GDM1 (cell line): ENCODE data around the gene ZG16B.

Experiments used
- DNase-seq: peaks from one replicate; lab custom pipeline; 2025; lab: John Stamatoyannopoulos, UW

ZG16B gene

DNA sequence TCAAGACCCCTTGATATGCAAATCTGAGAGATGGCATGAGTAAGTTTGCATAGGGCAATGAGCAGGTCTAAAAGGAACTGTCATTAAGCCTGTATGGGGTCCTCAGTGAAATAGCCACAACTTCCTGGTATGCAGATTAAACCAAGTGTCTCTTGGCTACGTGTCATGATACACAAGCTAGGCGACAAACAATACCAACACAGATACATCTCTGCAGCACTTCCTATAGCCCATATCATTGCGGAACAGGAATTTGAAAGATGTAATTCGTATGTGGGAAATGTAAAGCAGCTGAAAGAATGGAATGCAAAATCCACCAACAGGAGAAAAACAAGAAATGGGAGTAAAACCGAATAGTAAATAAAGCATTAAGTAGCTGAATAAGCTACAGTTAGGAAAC is 15.0 kb downstream of the ZG16B start:
- no peak for DNase-seq

DNA sequence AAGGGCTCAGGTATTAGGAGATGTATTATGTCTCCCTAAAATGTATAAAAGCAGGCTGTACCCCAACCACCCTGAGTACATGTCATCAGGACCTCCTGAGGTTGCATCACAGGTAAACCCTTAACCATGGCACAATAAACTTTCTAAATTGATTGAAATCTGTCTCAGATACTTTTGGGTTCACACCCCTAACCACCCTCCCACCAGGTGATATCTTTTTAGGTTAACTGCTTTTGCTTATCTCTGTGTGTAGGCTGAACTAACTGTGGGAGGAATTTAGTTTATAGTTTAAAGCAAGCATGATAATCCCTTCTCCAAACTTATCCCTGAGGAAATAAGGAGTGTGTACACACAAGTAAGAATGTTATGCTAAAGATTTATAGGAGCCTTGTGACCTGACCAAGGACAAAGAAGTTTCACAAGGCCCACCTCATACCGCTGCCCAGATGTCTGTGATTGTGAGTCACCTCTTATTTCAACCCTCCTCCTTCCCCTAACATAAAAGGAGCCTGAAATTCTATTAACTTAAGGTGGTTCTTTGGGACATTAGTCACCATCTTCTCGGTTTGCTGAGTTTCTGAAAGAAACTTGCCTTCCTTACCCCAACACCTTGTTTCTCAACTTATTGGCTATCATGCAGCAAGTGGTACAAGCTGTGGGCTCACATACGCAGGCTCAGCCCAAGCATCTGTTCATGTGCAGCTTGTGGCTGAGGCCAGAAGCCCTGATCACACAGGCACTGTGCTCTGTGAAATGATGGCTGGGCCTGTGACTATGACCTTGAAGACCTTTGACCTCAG is 16.6 kb downstream of the ZG16B start:
- DNase-seq: no peak

DNA sequence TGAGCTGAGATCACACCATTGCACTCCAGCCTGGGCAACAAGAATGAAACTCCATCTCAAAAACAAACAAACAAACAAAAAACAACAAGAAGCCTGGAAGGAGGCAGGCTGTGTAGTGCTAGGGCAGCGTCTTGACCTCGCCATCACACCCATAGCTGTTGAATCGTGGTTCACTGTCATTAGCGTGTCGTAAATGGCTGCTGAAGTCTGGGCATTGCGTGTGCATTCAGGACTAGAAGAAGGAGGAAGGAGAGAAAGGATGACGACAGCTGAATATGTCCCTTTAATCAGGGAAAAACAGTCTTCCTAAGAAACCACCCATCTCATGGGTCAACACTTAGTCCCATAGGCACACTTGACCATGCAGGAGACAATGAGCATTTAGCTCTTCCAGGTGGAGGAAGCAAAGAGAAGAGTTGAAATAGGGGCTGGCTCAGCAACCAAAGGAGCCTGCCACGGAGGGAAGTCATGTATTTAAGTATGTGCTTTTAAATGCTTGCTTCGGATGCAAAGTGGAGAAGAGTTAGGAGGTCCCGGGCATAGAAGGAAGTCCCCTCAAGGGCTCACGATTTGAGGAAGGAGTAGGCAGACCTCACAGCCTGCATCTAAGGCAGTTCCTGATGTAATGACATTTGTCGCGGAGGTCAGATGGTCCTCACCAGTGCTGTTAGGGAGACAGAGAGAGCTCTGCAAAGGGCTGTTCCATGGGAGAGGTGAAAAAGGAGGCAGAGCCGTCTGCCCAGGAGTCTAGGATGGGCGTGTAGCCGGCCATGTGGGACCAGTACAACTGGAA is 19.0 kb downstream of the ZG16B start:
- DNase-seq: no peak

DNA sequence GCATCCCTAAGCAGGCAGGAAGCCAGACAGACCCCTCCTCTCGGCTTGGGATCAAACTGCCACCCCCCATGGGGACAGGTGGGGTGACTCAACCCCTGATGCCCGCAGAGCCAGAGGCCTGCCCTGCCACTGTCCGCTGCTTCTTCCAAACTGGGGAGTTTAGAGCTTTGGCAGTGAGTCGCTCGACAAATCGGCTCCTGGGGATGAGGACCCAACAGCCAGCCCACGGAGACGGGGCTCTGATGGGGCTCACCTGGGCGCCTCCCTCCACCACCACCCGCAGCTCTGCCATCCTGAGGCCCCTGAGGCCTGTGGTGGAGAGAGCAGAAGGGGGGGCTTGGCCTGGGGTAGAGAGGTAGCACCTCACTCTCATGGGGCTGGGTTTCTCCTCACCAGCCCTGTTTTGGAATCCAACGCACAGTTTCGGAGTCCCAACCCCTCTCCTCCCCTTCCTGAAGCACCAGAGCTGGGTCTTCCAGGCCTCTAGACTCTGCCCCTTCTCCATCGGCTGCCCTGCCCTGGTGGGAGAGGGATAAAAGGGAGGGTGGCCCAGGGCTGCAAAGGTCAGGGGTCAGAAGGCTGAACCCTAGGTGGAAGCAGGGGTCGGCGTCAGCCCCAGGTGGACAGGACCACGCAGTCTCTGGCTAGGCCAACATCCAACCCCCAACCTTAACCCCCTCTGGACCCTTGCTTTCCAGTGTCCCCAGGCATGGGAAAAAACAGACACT is 22.1 kb downstream of the ZG16B start:
- DNase-seq: no peak

DNA sequence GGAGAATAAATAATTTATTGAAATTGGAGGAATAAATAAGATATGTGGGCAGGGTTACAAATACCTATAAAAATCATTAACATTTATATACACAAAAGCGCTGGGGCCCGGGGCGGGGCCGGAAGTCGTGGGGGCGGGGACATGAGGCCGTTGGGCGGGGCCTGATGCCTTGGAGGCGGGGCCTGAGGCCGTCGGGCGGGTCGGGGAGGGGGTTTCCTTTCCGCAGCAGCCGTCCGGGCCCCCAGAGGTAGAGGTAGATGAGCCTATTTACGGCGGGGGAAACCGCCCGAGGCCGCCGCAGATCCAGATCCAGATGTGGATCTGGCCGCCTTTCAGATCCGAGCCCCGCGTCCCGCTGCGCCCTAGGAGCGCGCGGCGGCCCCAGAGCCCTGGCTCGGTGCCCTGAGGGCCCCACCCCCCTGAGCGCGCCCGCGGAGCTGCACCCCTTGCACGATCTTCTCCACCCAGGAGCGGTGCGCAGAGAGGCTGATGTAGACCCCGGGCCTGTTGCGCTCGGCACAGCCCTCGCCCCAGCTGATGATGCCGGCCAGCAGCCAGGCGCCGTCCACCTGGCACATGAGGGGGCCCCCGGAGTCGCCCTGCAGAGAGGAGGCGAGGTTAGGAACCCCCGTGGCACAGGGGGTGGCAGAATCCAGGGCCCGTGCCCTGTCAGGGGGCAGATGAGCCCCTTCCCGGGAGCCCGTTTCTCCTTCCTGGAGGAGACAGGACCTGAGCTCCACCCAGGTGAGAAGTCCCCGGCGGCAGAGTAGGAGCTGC is 22.8 kb downstream of the ZG16B start:
- DNase-seq: no peak

DNA sequence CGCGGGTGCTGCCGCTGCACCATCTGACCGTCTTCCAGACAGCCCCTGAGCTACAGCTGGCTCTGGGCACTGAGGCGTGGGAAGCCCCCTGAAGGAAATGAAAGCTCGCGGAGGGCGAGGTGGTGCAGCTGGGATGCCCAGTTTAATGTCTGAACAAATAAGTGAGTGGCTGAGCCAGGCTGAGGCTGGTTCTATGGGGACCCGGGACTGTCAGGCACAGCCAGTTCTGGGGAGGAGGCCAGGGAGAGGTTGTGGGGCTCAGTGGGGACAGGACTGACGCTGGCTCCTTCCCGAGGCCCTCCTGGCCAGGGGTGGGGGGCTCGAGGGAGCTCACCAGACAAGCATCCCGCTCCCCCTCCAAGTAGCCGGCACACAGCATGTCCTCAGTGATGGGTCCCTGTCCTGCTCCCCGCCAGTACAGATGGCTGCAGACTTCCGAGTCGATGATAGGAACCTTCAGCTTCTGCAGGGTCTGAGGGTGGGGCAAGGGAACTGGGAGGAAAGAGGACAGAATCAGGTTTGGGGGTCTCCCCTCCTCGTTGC is 23.5 kb downstream of the ZG16B start:
- no peak for DNase-seq

DNA sequence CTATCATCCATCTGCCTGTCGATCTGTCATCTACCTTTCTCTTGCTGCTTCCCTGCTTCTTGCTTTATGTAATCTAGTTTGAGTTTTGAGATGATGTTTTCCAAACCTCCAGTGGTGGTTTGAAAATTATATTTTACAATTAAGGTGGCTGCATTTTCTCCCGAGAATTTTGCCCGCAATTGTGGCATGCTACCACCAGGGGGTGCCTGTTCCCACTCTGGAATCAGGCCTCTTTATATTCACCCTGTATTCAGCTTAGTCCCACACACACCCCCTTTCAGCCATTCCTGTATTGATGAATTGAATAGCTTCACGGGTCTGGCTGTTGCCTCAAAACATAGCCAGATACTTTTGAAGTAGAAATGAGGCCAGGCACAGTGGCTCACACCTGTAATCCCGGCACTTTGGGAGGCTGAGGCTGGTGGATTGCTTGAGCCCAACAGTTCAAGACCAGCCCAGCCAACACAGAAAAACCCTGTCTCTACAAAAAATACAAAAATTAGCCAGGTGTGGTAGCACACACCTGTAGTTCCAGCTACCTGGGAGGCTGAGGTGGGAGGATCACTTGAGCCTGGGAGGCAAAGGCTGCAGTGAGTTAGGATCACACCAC is 24.7 kb downstream of the ZG16B start:
- no peak for DNase-seq

DNA sequence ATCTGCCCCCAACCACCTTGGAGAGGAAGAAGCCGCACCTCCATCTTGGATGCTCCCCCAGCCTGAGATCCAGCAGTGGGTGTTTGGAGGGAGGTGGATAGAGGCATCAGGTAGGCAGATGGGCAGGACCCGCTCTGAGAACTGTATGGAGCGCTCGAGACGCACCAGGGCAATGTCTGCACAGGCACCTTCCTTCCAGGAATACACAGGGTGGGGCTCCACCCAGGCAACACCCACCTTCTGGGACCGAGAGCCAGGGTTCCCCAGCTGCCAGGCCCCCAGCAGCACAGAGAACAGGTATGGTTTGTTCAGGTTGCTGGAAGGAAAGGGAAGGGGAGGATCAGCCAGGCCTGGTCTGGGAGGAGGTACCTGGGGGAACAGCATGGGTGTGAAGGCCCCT is 25.4 kb downstream of the ZG16B start:
- DNase-seq: no peak

DNA sequence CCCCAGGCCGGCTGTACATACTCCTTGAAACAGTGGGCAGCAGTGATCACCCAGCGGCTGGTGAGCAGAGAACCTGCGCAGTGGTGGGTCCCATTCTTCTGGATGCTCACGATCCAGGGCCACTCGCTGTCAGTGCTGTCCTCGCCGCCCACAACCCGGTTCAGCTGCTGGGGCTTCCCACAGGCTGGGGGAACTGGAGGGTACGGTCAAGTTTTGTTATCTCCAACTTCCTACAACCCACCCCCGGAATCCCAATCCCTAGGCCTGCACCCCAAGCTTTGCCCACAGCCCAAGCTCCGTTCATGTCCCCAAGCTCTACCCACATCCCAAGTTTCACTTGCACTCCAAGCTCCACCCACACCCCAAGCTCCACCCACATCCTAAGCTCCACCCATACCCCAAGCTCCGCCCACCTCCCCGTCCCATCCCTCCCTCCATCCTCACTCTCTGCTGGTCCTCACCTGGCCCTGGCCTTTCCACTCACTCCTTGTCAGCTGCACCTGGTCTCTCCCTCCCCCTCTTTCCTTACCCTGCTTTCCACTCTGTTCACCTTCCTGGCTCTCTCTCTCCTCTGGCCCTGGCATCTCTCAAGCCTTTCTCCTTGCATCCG is 26.1 kb downstream of the ZG16B start:
- no peak for DNase-seq

DNA sequence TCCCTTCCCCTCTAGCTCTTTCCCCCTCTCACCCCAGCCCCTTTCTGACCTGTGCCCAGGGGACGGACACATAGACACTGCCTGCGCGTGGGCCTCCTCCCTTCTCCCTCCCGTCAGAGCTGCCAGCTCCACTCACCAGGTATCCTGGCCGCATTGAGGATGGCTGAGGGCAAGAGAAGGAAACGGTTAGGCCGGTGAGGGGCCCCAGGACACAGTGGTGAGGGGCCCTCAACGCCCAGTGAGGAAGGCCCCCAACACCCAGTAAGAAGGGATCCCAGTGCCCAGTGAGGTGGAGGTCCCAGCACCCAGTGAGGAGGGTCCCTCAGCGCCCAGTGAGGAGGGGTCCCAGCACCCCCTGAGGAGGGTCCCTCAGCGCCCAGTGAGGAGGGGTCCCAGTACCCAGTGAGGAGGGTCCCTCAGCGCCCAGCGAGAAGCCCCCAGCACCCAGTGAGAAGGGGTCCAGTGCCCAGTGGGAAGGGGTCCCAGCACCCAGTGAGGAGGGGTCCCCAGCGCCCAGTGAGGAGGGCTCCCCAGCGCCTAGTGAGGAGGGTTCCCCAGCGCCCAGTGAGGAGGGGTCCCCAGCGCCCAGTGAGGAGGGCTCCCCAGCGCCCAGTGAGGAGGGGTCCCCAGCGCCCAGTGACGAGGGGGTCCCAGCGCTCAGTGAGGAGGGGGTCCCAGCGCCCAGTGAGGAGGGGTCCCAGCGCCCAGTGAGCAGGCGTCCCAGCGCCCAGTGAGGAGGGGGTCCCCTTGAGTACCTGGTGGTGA is 26.8 kb downstream of the ZG16B start:
- DNase-seq: no peak

DNA sequence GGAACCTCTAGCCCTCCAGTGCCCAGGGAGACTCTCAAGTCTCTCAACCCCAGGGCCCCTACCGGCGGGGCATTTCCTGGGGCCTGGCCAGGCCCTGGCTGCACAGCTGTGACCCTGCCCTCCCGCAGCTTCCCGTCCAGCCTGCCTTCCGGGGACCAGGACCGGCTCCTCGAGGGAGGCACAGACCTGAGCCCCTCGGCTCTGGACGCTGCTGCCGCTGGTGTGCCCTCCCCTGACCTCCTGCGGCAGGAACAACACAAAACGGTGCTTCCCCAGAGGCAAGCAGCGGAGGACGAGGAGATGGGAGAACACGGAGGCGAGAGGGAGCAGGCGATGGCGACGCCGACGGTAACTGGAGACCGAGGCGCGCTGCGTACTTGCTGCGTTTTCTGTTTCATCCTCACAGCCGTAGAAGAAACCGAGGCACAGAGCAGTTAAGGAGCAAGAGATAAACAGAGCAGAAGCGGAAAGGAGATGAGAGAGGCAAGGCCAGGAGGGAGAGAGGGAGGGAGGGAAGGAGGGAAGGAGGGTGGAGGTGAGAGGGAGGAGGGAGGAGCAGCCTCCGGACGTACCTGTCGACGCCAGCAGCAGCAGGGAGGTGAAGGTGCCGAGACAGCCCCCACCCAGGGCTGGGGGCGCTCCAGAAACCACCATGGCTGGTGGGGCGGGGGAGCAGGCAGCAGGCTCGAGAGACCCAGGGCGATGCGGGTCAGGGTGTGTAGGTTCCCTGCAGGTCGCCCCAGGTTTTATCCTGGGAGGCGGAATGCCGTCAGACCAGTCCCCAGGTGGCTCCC is 27.5 kb downstream of the ZG16B start, which contains the start of gene PRSS22:
TSS of gene PRSS22 (minus strand) at position 720 of the 794 bp plus-strand sequence. CDS start at position 654, 66 bp downstream.
- no peak for DNase-seq

DNA sequence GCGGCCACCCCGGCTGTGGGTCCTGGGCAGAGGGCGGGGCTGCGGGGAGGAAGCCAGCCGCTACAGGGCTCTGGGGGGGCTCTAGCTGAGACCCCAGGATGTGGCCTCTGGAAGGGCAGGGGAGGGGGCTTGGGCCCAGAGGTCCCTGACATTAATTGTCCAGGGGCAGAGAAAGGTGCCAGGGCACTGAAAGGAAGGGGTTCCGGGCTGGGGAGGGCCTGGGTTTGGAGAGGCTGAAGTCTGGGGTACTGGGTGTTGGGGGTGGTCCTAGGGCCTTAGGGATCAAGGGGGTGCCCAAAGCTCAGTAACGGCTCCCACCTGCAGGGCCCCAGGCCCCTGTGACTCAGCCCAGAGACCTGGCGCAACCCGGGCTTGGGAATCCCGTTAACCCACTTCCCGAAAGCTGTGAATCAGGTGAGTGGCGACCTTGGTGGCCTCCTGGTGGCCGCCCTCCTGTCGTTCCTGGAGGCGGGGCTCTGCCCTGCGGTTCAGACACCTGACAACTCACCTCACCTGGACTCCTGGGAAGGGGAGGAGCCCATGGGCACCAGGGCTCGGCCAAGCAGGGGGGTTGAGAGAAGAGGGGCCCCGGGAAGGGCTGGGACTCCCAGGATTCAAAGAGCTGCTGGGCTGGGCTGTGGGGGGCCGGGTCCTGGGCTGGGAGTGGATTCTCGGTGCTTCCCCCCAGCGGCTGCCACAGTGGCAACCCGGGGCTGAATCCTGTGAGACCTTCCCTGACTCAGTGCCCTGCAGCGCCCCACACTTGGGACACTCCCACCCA is 28.3 kb downstream of the ZG16B start:
- DNase-seq: no peak

DNA sequence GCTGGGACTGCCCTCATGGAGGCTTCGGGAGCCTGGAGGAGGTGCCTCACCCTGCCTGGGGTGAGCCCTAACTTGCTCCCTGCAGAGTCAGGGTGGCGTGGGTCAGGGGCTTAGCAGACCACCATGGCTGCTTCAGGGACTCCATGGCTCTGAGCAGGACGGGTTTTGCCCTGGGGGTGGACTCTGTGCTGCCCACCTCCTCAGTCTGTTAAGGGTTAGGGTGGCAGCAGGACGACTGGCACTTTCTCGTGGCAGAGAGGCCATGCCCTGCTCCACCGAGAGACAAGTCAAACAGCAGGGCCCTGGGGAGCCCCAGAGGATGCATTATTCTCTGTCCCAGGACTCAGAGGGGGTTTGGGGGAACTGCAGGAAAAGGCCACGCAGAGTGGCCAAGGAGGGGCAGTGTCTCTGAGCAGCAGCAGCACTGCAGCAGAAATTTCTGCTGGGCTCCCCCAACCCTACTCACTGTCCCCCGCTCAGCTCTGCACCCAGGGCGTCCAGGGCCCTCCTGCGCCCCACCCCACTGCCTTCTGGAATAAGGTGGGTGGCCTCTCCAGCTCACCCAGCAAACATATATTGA is 29.7 kb downstream of the ZG16B start:
- DNase-seq: no peak

DNA sequence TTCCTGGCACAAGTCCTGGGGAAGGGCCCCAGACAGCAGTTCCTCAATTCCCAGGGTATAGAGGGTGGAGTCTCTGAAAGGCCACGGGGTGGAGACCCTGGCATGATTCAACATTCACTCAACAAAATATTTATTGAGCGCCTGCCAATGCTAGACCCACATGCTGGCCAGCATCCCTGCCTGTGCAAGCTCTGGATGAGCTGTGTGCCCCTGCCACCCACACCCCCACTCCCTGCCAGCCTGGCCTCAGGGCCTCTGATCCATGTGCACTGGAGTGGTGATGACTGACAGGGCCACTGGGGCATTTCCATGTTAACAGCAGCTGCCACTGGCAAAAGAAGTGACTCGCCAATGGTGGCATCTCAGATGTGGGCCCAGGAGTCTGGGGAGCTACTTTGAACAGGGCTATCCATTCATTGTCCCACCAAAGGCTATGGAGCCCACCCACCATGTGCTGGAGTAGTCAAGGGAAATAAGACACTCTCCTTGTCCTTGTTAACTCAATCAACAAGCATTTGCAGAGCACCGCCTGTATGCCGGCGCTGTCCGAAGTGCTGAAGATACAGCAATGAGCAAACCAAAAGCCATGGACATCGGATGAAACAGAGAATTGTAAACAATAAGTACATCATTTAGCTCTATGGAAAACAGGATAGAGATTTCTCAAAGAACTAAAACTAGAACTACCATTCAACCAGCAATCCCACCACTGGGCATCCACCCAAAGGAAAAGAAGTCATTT is 30.9 kb downstream of the ZG16B start:
- no peak for DNase-seq

DNA sequence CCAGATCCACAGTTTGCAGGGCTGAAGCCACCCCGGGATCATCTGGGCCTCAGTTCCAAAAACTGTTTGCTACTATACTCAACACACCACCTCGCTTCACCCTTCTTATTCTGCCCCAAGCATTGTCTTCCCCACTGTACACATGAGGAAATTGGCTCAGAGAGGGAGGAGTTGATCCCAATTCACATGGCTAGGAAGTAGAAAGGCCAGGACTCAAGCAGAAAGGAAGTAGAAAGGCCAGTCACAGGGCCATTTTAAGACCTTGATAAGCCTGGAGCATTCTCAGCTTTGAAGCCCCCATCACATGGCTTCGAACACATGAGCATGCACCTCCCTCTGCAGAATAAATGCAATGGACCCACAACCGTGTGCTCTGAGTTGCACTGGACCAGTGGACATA is 35.5 kb downstream of the ZG16B start:
- no peak for DNase-seq

DNA sequence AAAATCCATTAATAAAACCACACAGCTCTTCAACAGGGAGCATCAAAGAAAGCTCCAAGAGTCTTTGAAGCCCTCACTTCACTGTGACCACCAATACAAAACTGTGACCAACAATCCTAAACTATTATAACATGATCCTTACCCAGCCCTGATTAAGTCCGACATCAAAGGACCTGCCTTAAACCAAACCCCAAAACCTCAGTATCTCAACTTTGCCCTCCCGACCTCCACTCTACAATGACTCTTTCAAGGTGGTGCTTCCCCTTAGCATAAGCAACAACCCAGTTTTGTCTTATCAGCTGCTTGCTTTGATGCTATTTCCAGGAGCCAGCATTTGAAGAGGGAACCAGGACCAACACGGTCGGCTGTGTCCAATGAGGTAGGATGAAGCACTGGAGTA is 36.3 kb downstream of the ZG16B start:
- no peak for DNase-seq

DNA sequence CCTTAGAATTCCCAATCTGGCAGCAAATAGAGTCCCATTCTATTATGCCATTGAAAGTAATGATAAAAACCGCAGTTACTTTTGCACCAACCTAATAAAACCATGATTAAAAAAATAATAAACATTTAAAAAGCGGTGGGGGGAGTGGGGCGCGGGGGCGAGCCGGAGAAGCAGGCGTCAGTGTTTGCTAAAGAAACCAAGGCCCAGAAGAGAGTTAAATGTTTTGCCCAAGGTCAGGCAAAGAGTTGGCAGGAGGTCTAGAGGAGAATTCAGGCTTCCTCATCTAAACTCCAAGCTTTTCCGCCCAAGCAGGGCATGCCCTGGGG is 37.5 kb downstream of the ZG16B start:
- DNase-seq: no peak
